GM12873 (cell line): ENCODE results near the gene PROM1.

Experiments used
- CTCF ChIP-seq: IDR thresholded peaks from 2 replicates; pipeline ENCODE4 v1.5.1; 2012; ENCODE audit warnings: low read depth, mild to moderate bottlenecking, moderate library complexity, low read length, control low read depth; ENCODE audit not compliant: insufficient read depth; ENCODE audit errors: missing control alignments

The PROM1 gene

GRCh38 chr4:16062601-16063000, 21.2 kb downstream of the PROM1 start:
- TF ChIP-seq CTCF: no peak

GRCh38 chr4:16056681-16057385, 27.0 kb downstream of the PROM1 start:
- TF ChIP-seq CTCF: no peak

GRCh38 chr4:16055873-16056272, 27.9 kb downstream of the PROM1 start:
- no peak for TF ChIP-seq CTCF

GRCh38 chr4:16055471-16055870, 28.4 kb downstream of the PROM1 start:
- TF ChIP-seq CTCF: no peak

- no peak for TF ChIP-seq CTCF
These were observed 30.9 kb downstream of the PROM1 start for GRCh38 chr4:16052939-16053338.

- no peak for TF ChIP-seq CTCF
These were observed 31.8 kb downstream of the PROM1 start for GRCh38 chr4:16051980-16052379.

GRCh38 chr4:16051132-16051531, 32.7 kb downstream of the PROM1 start:
- TF ChIP-seq CTCF: no peak
